Stimulated activated CD8-positive, alpha-beta memory T cell treated with anti-CD3 and anti-CD28 coated beads, Interleukin-4, amount 100 ng/mL, for 4 hours (primary cell): ENCODE data around the gene PTPRD.

Experiments used
- DNase-seq, 2 donors: peaks; one replicate each; pipeline ENCODE4 v3.0.0-alpha.2; 2020; ENCODE audit warnings: low read depth in 2 of 2, low spot score in 1 of 2

The PTPRD gene

GRCh38 chr9:8429157-8429556 lies 2183.6 kb downstream of the PTPRD start:
- no peak for DNase-seq

- DNase-seq: no peak
Measured at GRCh38 chr9:8428389-8428788, 2184.4 kb downstream of the PTPRD start.

DNA sequence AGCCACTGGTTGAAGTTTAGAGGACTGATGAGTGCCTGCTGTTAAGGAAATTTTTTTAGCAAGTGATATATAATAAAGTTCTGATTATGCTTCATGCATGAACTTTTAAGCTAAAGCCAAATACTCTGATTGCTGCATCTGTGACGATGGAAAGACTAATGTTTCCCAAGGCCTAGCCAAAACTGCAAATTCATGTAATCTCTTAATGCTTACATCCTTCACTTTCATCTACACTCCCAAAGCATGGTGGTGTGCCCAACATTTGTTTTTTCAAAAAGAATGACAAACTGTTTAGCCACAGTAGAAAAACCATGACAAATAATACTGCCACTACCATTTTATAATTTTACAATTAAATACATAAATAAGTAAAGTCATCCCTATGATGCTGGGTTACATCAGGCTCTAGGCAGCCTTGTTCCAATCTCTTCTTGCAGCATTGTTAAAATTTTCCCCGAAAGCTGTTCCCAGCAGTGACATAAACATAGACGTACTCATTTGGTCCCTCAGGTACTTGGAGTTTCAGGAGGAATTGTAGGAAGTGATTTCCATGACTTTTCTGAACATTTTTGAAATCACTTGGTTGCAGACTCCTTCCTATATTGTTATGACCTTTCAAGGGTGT lies 2187.9 kb downstream of the PTPRD start:
- no peak for DNase-seq

DNA sequence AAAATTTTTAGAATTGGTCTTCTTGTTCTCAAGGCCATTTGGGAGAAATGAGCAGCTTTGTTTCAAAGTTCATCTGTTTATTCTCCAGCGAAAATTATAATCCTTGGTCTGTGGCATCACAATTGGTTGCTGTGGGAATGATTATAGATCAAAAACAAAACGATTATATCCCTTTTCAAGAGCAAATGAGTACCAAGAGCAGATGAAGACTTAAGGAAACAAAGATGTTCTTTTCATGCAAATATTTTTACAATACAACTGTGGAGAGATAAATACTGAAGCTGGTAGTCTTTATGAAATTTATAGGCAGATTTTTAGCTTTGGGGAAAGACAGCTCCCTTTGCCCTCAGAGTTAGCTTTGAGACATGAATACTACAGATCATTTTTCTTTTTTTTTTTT lies 2192.4 kb downstream of the PTPRD start:
- DNase-seq: no peak

DNA sequence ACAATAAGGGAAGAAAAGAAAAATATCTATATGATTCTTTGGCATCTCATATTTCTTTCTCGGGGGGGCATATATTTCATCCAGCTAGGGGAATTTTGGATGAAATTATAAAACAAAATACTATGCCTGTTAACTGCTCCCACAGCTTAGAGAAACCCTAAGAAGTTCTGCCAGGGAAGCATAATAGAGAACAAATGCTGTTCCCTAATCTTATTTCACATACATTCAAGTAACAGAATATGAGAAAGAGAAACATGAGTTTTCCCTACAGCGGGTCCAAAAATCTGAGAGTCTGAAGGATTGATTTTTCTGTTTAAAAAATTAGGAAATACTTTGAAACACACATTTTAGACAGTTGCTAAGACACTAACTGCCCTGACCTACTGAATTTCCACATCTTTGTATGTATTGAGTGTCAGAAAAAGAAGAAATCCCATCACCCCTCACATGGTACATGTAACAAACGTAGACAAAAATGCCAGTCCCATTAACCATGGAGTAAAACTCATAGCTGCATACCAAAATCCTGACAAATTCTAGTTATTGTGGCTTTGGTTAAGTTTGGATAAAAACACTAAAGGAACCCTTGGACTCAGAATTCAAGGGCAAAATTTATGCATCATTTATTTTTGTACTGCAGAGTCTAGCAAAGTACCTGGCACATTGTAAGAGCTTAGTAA lies 2193.1 kb downstream of the PTPRD start:
- DNase-seq: no peak

- no peak for DNase-seq
Measured at GRCh38 chr9:8417341-8417740, 2195.5 kb downstream of the PTPRD start.

GRCh38 chr9:8412327-8412726 lies 2200.5 kb downstream of the PTPRD start:
- no peak for DNase-seq

- DNase-seq: no peak
Measured at GRCh38 chr9:8408575-8409190, 2204.1 kb downstream of the PTPRD start.

GRCh38 chr9:8401961-8402705 lies 2210.7 kb downstream of the PTPRD start:
- no peak for DNase-seq

DNA sequence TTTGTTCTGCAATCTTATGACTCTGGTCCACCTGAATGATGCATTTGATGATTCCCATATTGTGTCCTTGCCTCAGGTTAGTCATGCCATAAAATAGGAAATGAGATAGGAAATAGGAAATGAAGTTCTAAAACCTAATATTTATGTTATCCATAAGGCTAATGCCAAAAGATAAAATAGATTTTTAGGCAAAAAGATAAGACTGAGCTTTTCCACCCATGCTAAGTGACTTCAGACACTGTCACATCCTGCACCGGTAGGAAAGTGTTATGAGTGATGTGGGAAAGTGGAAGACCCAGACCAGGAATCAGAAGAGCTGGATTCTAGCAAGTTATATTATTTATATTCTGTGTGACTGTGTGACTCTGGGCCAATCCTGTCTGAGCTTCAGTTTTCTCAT lies 2212.4 kb downstream of the PTPRD start:
- DNase-seq: no peak

DNA sequence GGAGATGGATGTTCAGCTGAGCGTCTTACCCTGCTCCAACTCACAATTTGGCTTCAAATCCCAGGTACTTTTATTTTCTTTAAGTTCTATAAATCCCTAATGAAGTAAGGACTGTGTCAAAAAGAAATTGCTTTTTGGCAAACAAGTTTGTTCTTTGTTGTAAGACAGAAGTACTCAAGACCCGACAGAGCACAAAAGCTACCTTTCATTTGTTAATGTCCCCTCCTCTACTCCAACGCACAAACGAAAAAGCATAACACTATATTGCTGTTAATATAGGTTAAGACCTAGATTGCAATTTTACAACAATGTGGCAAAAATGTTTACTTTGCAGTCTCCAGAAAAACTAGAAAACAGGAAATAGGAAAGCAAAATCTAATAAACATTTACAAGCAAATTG lies 2217.8 kb downstream of the PTPRD start:
- no peak for DNase-seq

- DNase-seq: no peak
Measured at GRCh38 chr9:8394341-8394740, 2218.5 kb downstream of the PTPRD start.

- DNase-seq: no peak
Measured at GRCh38 chr9:8392866-8393265, 2219.9 kb downstream of the PTPRD start.

DNA sequence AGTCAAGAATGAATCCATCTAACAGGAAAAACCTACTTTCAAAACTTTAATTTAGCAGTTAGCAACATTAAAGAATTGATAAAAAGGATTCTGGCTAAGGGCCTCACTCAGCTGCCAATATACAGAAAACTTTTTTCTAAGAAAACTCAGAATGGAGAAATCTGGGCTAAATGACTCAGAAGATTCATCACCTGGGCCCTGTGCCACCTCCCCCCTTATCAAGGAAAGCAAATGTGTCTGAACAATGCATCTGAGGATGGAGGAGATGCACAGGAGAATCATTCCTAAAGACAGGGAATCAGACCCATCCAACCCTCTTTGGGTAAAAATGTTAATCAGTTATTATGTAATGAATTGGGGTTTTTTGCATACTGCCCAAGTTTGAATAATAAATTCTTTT lies 2221.2 kb downstream of the PTPRD start:
- DNase-seq: no peak

DNA sequence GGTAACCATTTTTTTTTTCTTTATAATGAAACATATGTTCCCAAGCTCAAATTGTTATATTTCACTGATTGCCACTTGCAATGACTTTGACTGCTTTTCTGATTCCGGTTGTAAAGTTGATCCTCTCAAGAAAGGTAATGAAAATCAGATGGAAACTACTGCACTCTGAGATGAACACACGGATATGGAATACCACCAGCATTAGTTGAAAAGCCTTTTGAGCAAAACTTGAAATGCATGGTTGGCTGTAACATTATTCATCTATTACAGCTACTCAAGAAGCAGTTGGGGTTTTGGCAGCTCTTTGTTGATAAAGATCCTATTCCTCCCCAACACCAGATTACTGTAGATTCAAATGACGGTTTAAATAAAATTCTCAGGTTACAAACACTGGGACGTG lies 2221.7 kb downstream of the PTPRD start:
- no peak for DNase-seq

- DNase-seq: no peak
Measured at GRCh38 chr9:8390571-8390970, 2222.2 kb downstream of the PTPRD start.

GRCh38 chr9:8389531-8389930 lies 2223.3 kb downstream of the PTPRD start:
- DNase-seq: no peak

- DNase-seq: no peak
Measured at GRCh38 chr9:8388132-8388531, 2224.7 kb downstream of the PTPRD start.

- DNase-seq: no peak
Measured at GRCh38 chr9:8384091-8384490, 2228.7 kb downstream of the PTPRD start.

- no peak for DNase-seq
Measured at GRCh38 chr9:8382777-8383527, 2229.8 kb downstream of the PTPRD start.

DNA sequence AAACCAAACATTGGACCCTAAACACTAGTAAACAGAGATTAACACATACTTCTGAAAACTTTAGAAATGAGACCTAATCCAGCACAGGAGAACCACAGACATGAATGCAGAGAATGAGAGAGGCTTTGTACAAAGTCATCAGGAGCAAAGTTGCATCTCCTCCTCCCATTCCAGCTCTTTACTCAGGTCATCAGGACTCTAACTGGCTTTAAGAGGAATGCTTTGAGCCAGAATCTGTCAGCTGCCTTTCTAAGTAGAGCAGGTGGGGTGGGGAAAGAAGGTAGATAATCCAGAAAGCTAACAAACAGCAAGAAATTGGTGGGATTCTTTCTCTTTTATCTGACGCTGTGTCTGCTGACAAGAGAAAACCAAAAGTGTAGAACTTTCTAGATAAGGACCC lies 2230.5 kb downstream of the PTPRD start:
- DNase-seq: no peak
